ENCODE data around the gene SYCE1L. TPM values are rescaled to one million over a fixed set of nuclear protein-coding genes. Genes with fewer than 3 reads are reported as not detected.

SYCE1L gene
- total and polyA plus RNA-seq, 2 donors (not counting 1 experiment from before 2014, with no cell fraction given) = 0.46 to 12.0 TPM

DNA sequence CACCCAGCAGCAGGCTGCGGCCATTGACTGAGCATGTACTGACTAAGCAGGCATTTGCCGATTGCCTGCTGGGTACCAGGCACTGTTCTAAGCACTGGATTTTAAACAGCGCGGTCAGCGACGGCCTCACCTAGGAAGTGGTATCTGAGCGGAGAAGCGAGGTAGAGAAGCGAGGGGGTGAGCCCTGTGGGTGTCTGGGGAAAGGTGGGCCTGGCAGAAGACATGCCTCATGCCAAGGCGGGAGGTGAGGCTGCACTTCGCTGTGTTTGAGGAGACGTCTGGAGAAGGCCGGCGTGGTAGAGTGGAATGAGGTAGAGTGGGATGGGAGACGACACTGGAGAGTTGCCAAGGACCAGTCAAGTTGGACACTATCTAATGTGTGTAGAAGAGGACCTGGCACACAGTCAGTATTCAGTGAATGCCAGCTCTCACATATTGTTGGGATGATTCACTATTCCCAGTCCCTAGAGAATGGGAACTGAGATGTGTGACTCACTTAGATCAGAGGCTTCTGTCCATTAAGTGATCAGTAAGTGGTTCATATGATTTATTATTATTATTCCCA lies 14.4 kb downstream of the SYCE1L start:
- ChIA-PET POLR2A (no interaction called here), CTCF (interaction anchor here (1.8 kb wide), 1 partner anchor 23 kb away, joined by 6 read pairs; no protein-coding TSS in a partner anchor)
- no peak overlapping the region for H2AFZ ChIP-seq (ENCODE audit: insufficient read depth, low read depth, low read length, poor library complexity, severe bottlenecking)
- intact Hi-C loops (cut with micrococcal nuclease) = loop anchor here (2.0 kb wide), 1 partner anchor 23 kb away; no protein-coding TSS in a partner anchor
- ATAC-seq (ENCODE audit: low read depth) = no peak
- no peak overlapping the region for H3K4me3 ChIP-seq (ENCODE audit: control extremely low read depth in 1 of 5, extremely low read depth in 1 of 5, insufficient read depth in 1 of 5, low read depth in 2 of 5, low read length in 4 of 5)
- no peaks in the 10 kb centered on the region for H3K27me3 Mint-ChIP-seq
- DNase-seq = no peak
- no peak overlapping the region for H3K27ac ChIP-seq (ENCODE audit: low read length in 2 of 2)
- H3K4me3 Mint-ChIP-seq = peak overlapping the region; percentile 87
- H3K9me3 Mint-ChIP-seq (ENCODE audit: insufficient read depth) = no peaks in the 10 kb centered on the region
- H3K4me1 Mint-ChIP-seq = peaks cover 12% of the 10 kb centered on the region
- peak overlapping the region; percentile 98 for H3K4me2 ChIP-seq (replicated peaks; ENCODE audit: low read depth, low read length, poor library complexity, severe bottlenecking)
- peaks cover 4 to 14% of the 10 kb centered on the region in 2 donors for H3K4me1 ChIP-seq (ENCODE audit: control insufficient read depth in 2 of 2, insufficient read depth in 2 of 2, low read length in 2 of 2)
- no peak overlapping the region for H3K9ac ChIP-seq (ENCODE audit: low read length)
- TF ChIP-seq EZH2 (IDR thresholded peaks at IDR 0.05; ENCODE audit: borderline replicate concordance, insufficient read depth, low read depth, low read length, poor library complexity, severe bottlenecking) = no peak
- TF ChIP-seq, protein P1, sequence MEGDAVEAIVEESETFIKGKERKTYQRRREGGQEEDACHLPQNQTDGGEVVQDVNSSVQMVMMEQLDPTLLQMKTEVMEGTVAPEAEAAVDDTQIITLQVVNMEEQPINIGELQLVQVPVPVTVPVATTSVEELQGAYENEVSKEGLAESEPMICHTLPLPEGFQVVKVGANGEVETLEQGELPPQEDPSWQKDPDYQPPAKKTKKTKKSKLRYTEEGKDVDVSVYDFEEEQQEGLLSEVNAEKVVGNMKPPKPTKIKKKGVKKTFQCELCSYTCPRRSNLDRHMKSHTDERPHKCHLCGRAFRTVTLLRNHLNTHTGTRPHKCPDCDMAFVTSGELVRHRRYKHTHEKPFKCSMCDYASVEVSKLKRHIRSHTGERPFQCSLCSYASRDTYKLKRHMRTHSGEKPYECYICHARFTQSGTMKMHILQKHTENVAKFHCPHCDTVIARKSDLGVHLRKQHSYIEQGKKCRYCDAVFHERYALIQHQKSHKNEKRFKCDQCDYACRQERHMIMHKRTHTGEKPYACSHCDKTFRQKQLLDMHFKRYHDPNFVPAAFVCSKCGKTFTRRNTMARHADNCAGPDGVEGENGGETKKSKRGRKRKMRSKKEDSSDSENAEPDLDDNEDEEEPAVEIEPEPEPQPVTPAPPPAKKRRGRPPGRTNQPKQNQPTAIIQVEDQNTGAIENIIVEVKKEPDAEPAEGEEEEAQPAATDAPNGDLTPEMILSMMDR (IDR thresholded peaks at IDR 0.05) = no peak
- H3K27me3 ChIP-seq (replicated peaks in 1 of 4; ENCODE audit: control extremely low read depth in 1 of 4, control insufficient read depth in 3 of 4, insufficient read depth in 4 of 4, low read length in 3 of 4) = no peaks in the 10 kb centered on the region
- no peaks in the 10 kb centered on the region for H3K9me3 ChIP-seq (ENCODE audit: control extremely low read depth in 1 of 3, control insufficient read depth in 2 of 3, insufficient read depth in 1 of 3, low read length in 2 of 3)
- over 99% methylated on average over 15 of the region's 15 CpGs for WGBS (ENCODE audit: insufficient coverage)
- no peaks in the 10 kb centered on the region for H3K36me3 ChIP-seq (replicated peaks in 1 of 2; ENCODE audit: control extremely low read depth in 1 of 2, control insufficient read depth in 1 of 2, extremely low read depth in 1 of 2, insufficient read depth in 2 of 2, low read length in 1 of 2)
- H3K27ac Mint-ChIP-seq = peak overlapping the region; percentile 77
- no peaks in the 10 kb centered on the region for H3K79me2 ChIP-seq (ENCODE audit: control insufficient read depth, insufficient read depth, low read length)
- H4K20me1 ChIP-seq (ENCODE audit: control insufficient read depth, insufficient read depth, low read length, poor library complexity, severe bottlenecking) = no peaks in the 10 kb centered on the region

DNA sequence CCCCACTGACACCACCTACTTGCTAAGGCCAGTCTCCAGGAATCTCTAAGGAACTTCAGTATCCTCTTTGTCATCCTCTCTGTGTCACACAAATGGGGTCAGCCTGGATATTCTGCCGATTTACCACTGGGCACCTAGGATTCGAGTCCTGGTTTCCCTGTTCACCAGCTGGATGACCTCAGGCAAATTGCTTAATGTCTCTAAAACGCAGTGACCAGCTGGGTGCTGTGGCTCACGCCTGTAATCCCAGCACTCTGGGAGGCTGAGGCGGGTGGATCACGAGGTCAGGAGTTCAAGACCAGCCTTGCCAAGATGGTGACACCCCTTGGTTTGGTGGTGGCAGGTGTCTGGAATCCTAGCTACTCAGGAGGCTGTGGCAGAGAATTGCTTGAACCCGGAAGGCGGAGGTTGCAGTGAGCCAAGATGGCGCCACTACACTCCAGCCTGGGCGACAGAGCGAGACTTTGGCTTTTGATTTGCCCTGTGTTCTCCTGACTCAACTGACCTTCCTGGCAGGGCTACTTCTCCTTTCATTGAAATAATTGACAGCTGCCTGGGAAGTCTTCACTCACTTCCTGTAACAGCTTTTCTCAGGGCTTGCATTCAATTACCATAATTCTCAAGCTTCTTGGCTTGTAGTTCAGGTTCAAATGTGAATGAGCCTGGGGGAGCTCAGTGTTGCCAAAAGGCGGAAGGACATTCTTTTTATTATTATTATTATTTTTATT lies 15.4 kb downstream of the SYCE1L start:
- Mint-ChIP-seq H3K4me3 (no peak overlapping the region), H3K27ac (no peak overlapping the region), H3K27me3 (no peaks in the 10 kb centered on the region), H3K4me1 (peaks cover 12% of the 10 kb centered on the region), H3K9me3 (ENCODE audit: insufficient read depth) (no peaks in the 10 kb centered on the region)
- no peak overlapping the region for H3K4me2 ChIP-seq (replicated peaks; ENCODE audit: low read depth, low read length, poor library complexity, severe bottlenecking)
- CTCF ChIA-PET = no interaction called here
- DNase-seq (no peak), ATAC-seq (ENCODE audit: low read depth) (no peak)
- H3K9me3 ChIP-seq (ENCODE audit: control extremely low read depth in 1 of 3, control insufficient read depth in 2 of 3, insufficient read depth in 1 of 3, low read length in 2 of 3) = no peaks in the 10 kb centered on the region
- no peaks in the 10 kb centered on the region for H4K20me1 ChIP-seq (ENCODE audit: control insufficient read depth, insufficient read depth, low read length, poor library complexity, severe bottlenecking)
- H3K4me1 ChIP-seq (ENCODE audit: control insufficient read depth in 2 of 2, insufficient read depth in 2 of 2, low read length in 2 of 2) = peaks cover 4 to 14% of the 10 kb centered on the region in 2 donors
- TF ChIP-seq, protein P1 (IDR thresholded peaks at IDR 0.05) = no peak
- TF ChIP-seq EZH2 (IDR thresholded peaks at IDR 0.05; ENCODE audit: borderline replicate concordance, insufficient read depth, low read depth, low read length, poor library complexity, severe bottlenecking) = no peak
- H3K9ac ChIP-seq (ENCODE audit: low read length) = no peak overlapping the region
- no peak overlapping the region for H3K4me3 ChIP-seq (ENCODE audit: control extremely low read depth in 1 of 5, extremely low read depth in 1 of 5, insufficient read depth in 1 of 5, low read depth in 2 of 5, low read length in 4 of 5)
- POLR2A ChIA-PET = no interaction called here
- H3K36me3 ChIP-seq (replicated peaks in 1 of 2; ENCODE audit: control extremely low read depth in 1 of 2, control insufficient read depth in 1 of 2, extremely low read depth in 1 of 2, insufficient read depth in 2 of 2, low read length in 1 of 2) = no peaks in the 10 kb centered on the region
- no peak overlapping the region for H2AFZ ChIP-seq (ENCODE audit: insufficient read depth, low read depth, low read length, poor library complexity, severe bottlenecking)
- intact Hi-C loops (cut with micrococcal nuclease) = no loop called here
- no peaks in the 10 kb centered on the region for H3K27me3 ChIP-seq (replicated peaks in 1 of 4; ENCODE audit: control extremely low read depth in 1 of 4, control insufficient read depth in 3 of 4, insufficient read depth in 4 of 4, low read length in 3 of 4)
- WGBS (ENCODE audit: insufficient coverage) = 97% methylated on average over 11 of the region's 12 CpGs
- no peak overlapping the region for H3K27ac ChIP-seq (ENCODE audit: low read length in 2 of 2)
- H3K79me2 ChIP-seq (ENCODE audit: control insufficient read depth, insufficient read depth, low read length) = no peaks in the 10 kb centered on the region
